Measurements from ENCODE around the gene MRPS35.

DNA sequence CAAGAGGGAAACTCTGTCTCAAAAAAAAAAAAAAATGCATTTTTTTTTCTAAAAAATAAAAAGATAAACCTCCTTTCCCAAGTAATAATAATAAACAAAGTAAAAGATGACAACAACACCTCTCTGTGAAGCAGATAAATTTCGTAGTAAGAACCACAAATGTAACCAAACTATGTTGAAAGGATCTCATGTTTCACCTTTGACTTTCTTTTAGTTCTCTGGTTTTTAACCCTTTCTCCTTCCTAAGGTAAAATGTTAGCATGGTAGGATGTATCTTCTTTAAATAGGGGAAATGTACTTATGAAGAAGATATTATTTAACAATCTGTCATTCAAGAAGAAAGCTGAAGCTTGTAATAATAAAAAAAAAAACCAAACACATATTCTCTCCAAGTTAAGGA lies 67.6 kb downstream of the MRPS35 start:
- TF ChIP-seq CTCF (IDR thresholded peaks at IDR 0.05), result no peak
- TF ChIP-seq, protein P1, sequence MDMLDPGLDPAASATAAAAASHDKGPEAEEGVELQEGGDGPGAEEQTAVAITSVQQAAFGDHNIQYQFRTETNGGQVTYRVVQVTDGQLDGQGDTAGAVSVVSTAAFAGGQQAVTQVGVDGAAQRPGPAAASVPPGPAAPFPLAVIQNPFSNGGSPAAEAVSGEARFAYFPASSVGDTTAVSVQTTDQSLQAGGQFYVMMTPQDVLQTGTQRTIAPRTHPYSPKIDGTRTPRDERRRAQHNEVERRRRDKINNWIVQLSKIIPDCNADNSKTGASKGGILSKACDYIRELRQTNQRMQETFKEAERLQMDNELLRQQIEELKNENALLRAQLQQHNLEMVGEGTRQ (CRISPR knock-in tag; IDR thresholded peaks at IDR 0.05), result no peak
- TF ChIP-seq, protein P2, sequence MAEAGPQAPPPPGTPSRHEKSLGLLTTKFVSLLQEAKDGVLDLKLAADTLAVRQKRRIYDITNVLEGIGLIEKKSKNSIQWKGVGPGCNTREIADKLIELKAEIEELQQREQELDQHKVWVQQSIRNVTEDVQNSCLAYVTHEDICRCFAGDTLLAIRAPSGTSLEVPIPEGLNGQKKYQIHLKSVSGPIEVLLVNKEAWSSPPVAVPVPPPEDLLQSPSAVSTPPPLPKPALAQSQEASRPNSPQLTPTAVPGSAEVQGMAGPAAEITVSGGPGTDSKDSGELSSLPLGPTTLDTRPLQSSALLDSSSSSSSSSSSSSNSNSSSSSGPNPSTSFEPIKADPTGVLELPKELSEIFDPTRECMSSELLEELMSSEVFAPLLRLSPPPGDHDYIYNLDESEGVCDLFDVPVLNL (CRISPR knock-in tag; IDR thresholded peaks at IDR 0.05; ENCODE audit: borderline replicate concordance, low read depth), result no peak
- TF ChIP-seq PREB (CRISPR knock-in tag; IDR thresholded peaks at IDR 0.05; ENCODE audit: borderline replicate concordance), result no peak
- TF ChIP-seq TCF7 (CRISPR knock-in tag; IDR thresholded peaks at IDR 0.05; ENCODE audit: low read depth), result no peak
- no peak for TF ChIP-seq TP53 (CRISPR knock-in tag; IDR thresholded peaks at IDR 0.05)
- no peak for TF ChIP-seq ARID4B (CRISPR knock-in tag; IDR thresholded peaks at IDR 0.05; ENCODE audit: borderline replicate concordance)
- no peak for TF ChIP-seq SOX15 (CRISPR knock-in tag; IDR thresholded peaks at IDR 0.05)

Measured in WTC11 (cell line).